Stimulated activated CD4-positive, alpha-beta T cell treated with anti-CD3 and anti-CD28 coated beads, Interleukin-2, amount 100 ng/mL, for 48 hours (primary cell): Measurements from ENCODE around the gene TRIM47.
A peak's percentile ranks its signal among the peaks of the same experiment; 100 is the strongest.

Experiments
- DNase-seq, 2 donors: peaks; one replicate each; pipeline ENCODE4 v3.0.0-alpha.2; 2020

The TRIM47 gene

DNA sequence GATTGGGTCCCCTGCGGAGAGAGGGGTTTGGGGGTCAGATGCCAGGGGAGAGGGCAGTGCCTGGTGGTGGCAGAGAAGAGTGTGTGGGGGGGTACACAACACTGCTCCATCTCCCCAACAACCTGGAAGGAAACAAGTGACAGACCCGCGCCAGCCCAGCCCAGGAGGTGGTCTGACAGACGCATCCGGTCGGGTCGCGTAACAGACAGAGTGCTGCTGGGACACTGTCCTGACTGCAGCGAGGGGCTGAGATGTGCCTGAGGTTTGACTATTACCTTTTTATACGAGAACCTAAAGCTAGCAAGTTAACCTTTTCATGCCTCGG, 50.3 kb downstream of the TRIM47 start:
- no peak for DNase-seq

GRCh38 chr17:75827308-75828075, 50.9 kb downstream of the TRIM47 start:
- peak; percentile 51 to 60 for DNase-seq

- DNase-seq, result no peak
These were observed 51.6 kb downstream of the TRIM47 start for GRCh38 chr17:75826561-75827307.

- no peak for DNase-seq
These were observed 52.5 kb downstream of the TRIM47 start for GRCh38 chr17:75825748-75826370.

GRCh38 chr17:75825149-75825552, 53.2 kb downstream of the TRIM47 start:
- no peak for DNase-seq

DNA sequence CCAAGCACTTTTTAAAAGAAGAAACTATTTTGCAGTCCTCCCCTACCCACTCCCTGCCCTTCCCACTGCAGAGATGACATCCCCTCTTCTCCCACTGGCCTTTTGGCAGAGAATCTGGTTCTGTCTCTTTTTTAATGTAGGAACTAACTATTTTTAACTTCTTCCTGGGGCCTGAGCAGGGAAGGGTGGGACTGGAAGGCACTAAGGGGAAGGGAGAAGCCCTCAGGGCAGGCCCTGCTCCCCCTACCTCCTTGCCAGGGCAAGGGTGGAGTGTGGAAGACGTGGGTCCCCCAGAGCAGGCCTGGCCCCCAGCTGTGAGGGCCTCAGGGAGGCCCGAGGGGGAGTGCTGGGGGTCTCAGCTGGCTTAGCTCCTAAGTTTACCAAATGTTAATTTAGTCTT, 53.7 kb downstream of the TRIM47 start:
- no peak for DNase-seq
